Mammary epithelial cell (primary cell): ENCODE measurements around the gene LTBR.

ENCODE experiments used
- EZH2 ChIP-seq: IDR thresholded peaks from 2 replicates; pipeline ENCODE4 v1.6.1; 2012; ENCODE audit warnings: low read length, inconsistent platforms, borderline replicate concordance
- TF ChIP-seq, protein P1 (sequence below), 2 donors: IDR thresholded peaks in 1 of 2; conservative IDR thresholded peaks in 1 of 2; 2 replicates each; pipeline ENCODE4 v1.5.1; 2011 to 2012; ENCODE audit warnings: inconsistent platforms in 2 of 2, low read length in 2 of 2, mild to moderate bottlenecking in 2 of 2, control low read depth in 1 of 2, low read depth in 1 of 2; ENCODE audit not compliant: insufficient read depth in 1 of 2; ENCODE audit errors: extremely low read depth in 1 of 2

DNA sequence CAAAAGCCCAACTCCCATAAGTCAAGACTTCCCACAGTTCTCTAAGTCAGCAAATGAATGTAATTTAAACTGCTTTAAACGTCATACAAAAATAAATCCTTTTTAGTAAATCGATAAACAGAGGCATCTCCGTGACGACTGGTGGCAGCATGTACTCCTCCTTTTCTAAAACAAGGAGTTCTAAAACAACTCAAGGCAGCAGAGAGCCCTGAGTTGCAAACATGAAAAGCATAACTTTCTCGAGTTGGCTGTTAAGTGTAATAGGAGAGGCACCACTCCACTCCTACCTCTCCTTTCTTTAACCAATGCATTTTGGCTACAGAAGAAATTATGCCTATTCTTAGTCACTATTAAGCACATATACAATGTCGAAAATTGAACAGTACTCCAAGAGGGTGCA lies 22.0 kb downstream of the LTBR start:
- TF ChIP-seq, protein P1, sequence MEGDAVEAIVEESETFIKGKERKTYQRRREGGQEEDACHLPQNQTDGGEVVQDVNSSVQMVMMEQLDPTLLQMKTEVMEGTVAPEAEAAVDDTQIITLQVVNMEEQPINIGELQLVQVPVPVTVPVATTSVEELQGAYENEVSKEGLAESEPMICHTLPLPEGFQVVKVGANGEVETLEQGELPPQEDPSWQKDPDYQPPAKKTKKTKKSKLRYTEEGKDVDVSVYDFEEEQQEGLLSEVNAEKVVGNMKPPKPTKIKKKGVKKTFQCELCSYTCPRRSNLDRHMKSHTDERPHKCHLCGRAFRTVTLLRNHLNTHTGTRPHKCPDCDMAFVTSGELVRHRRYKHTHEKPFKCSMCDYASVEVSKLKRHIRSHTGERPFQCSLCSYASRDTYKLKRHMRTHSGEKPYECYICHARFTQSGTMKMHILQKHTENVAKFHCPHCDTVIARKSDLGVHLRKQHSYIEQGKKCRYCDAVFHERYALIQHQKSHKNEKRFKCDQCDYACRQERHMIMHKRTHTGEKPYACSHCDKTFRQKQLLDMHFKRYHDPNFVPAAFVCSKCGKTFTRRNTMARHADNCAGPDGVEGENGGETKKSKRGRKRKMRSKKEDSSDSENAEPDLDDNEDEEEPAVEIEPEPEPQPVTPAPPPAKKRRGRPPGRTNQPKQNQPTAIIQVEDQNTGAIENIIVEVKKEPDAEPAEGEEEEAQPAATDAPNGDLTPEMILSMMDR (conservative IDR thresholded peaks at IDR 0.05 in 1 of 2, IDR thresholded peaks at IDR 0.05 in 1 of 2; ENCODE audit: extremely low read depth in 1 of 2, insufficient read depth in 1 of 2, low read depth in 1 of 2, low read length in 2 of 2): no peak
- no peak for TF ChIP-seq EZH2
